ENCODE results near the gene TOLLIP. TPM values are rescaled to one million over a fixed set of nuclear protein-coding genes. Genes with fewer than 3 reads are reported as not detected.
A peak's percentile ranks its signal among the peaks of the same experiment; 100 is the strongest.

Gene TOLLIP
- total RNA-seq, 1 experiment from 2014 or later: 78.3 TPM

GRCh38 chr11:1310318-1310687, 871 bp upstream of the TOLLIP start:
- BruUV-seq (replicated peaks): no TSS peak
- CTCF ChIA-PET: interaction anchor here (0.7 to 1.5 kb wide), 3 partner anchors 79 to 285 kb away, joined by 3 to 9 read pairs (median 3); partner anchors contain the start of gene BRSK2

GRCh38 chr11:1308743-1309497, 512 bp downstream of the TOLLIP start:
- H3K4me3 Mint-ChIP-seq (ENCODE audit: unreplicated experiment): peak overlapping the region; percentile 83

More at GRCh38 chr11:1310318-1310687, 871 bp upstream of the TOLLIP start:
- Histone ChIP-seq H3K4me3 (ENCODE audit: low read depth, low read length) (peak overlapping the region; percentile 78), H3K27me3 (replicated peaks; ENCODE audit: control insufficient read depth, insufficient read depth, low read length) (no peaks in the 10 kb centered on the region), H3K36me3 (ENCODE audit: control insufficient read depth, insufficient read depth, low read length) (no peaks in the 10 kb centered on the region; the same call in 1 of the 2 replicates), H3K4me1 (peaks cover 21% of the 10 kb centered on the region), H3K9me3 (no peaks in the 10 kb centered on the region)
- no peaks in the 10 kb centered on the region for H3K9me3 Mint-ChIP-seq (ENCODE audit: unreplicated experiment)
- H3K27ac Mint-ChIP-seq (ENCODE audit: unreplicated experiment): peak overlapping the region; percentile 69
- POLR2A ChIA-PET: interaction anchor here (1.0 to 1.1 kb wide), 2 partner anchors 41 to 73 kb away, joined by 3 to 4 read pairs; no protein-coding TSS in a partner anchor
- peaks cover 13% of the 10 kb centered on the region for H3K4me1 Mint-ChIP-seq (ENCODE audit: low read depth, unreplicated experiment)
- TF ChIP-seq CTCF (IDR thresholded peaks at IDR 0.05; ENCODE audit: insufficient read depth in 1 of 2, low read depth in 1 of 2, low read length in 1 of 2, severe bottlenecking in 1 of 2, unreplicated experiment in 1 of 2): no peak
- no peaks in the 10 kb centered on the region for H3K36me3 Mint-ChIP-seq (ENCODE audit: insufficient read depth, unreplicated experiment)
- peak overlapping the region; percentile 83 for H3K4me3 Mint-ChIP-seq (ENCODE audit: unreplicated experiment)
- H3K27me3 Mint-ChIP-seq (ENCODE audit: insufficient read depth, unreplicated experiment): no peaks in the 10 kb centered on the region
- intact Hi-C loops (cut with micrococcal nuclease; ENCODE audit: unreplicated experiment): loop anchor here (2.0 to 5.0 kb wide), 2 partner anchors 48 to 78 kb away; partner anchors contain the start of gene BRSK2
- DNase-seq: no peak

More at GRCh38 chr11:1308743-1309497, 512 bp downstream of the TOLLIP start:
- no peaks in the 10 kb centered on the region for H3K9me3 ChIP-seq
- Mint-ChIP-seq H3K27me3 (ENCODE audit: insufficient read depth, unreplicated experiment) (no peaks in the 10 kb centered on the region), H3K9me3 (ENCODE audit: unreplicated experiment) (no peaks in the 10 kb centered on the region), H3K27ac (ENCODE audit: unreplicated experiment) (no peak overlapping the region), H3K36me3 (ENCODE audit: insufficient read depth, unreplicated experiment) (peaks cover 9% of the 10 kb centered on the region), H3K4me1 (ENCODE audit: low read depth, unreplicated experiment) (peaks cover 20% of the 10 kb centered on the region)
- intact Hi-C loops (cut with micrococcal nuclease; ENCODE audit: unreplicated experiment): no loop called here
- no peaks in the 10 kb centered on the region for H3K27me3 ChIP-seq (replicated peaks; ENCODE audit: control insufficient read depth, insufficient read depth, low read length)
- H3K36me3 ChIP-seq (ENCODE audit: control insufficient read depth, insufficient read depth, low read length): no peaks in the 10 kb centered on the region; the same call in 1 of the 2 replicates
- TF ChIP-seq CTCF (IDR thresholded peaks at IDR 0.05; ENCODE audit: insufficient read depth in 1 of 2, low read depth in 1 of 2, low read length in 1 of 2, severe bottlenecking in 1 of 2, unreplicated experiment in 1 of 2): no peak
- ChIA-PET CTCF (interaction anchor here (0.5 to 1.0 kb wide), 2 partner anchors 136 to 238 kb away, joined by 3 to 5 read pairs; no protein-coding TSS in a partner anchor), POLR2A (interaction anchor here (0.7 kb wide), 2 partner anchors 80 to 128 kb away, joined by 4 to 5 read pairs; partner anchors contain the start of gene BRSK2)
- no TSS peak for BruUV-seq (replicated peaks)
- peak overlapping the region; percentile 83 for H3K4me3 ChIP-seq (ENCODE audit: low read depth, low read length)
- DNase-seq: no peak
- H3K4me1 ChIP-seq: peaks cover 33% of the 10 kb centered on the region

Data from Caco-2 (cell line).